CD14-positive monocyte (primary cell): Measurements from ENCODE around the gene GUCY2F. TPM values are rescaled to one million over a fixed set of nuclear protein-coding genes. Genes with fewer than 3 reads are reported as not detected.

ENCODE experiments used
- DNase-seq, 3 donors: peaks; one replicate each; pipeline ENCODE4 v3.0.0-alpha.2; 2011 to 2022
- H2AFZ ChIP-seq: 2 replicates; pipeline ENCODE4 v1.6.0; 2012; ENCODE audit warnings: mild to moderate bottlenecking, low read depth, low read length, inconsistent platforms; ENCODE audit not compliant: insufficient read depth, poor library complexity, severe bottlenecking
- H3K27ac ChIP-seq, 2 donors: 1 replicate in 1 of 2; 2 replicates in 1 of 2; pipeline ENCODE4 v1.5.1; 2012 to 2013; ENCODE audit warnings: low read length in 2 of 2, control low read depth in 1 of 2, inconsistent platforms in 1 of 2, low read depth in 1 of 2, mild to moderate bottlenecking in 1 of 2
- H3K27me3 ChIP-seq, 2 donors: one replicate each; pipeline versions ENCODE4 v1.6.0 to v1.6.1; 2011 to 2013; ENCODE audit warnings: low read length in 2 of 2; ENCODE audit not compliant: control insufficient read depth in 2 of 2, insufficient read depth in 2 of 2
- H3K36me3 ChIP-seq, 2 donors: replicated peaks in 1 of 2; 1 replicate in 1 of 2; 2 replicates in 1 of 2; pipeline versions ENCODE4 v1.5.1 to v1.6.1; 2012 to 2013; ENCODE audit warnings: low read length in 2 of 2, control low read depth in 1 of 2, inconsistent platforms in 1 of 2, mild to moderate bottlenecking in 1 of 2; ENCODE audit not compliant: insufficient read depth in 2 of 2, control insufficient read depth in 1 of 2
- H3K4me1 ChIP-seq, 2 donors: 1 replicate in 1 of 2; 2 replicates in 1 of 2; pipeline versions ENCODE4 v1.5.1 to v1.6.1; 2012 to 2013; ENCODE audit warnings: low read length in 2 of 2, control low read depth in 1 of 2, inconsistent platforms in 1 of 2, mild to moderate bottlenecking in 1 of 2, moderate library complexity in 1 of 2; ENCODE audit not compliant: insufficient read depth in 2 of 2, control insufficient read depth in 1 of 2
- H3K4me2 ChIP-seq: replicated peaks from 2 replicates; pipeline ENCODE3; 2012; ENCODE audit warnings: low read length, moderate library complexity, mild to moderate bottlenecking; ENCODE audit not compliant: poor library complexity, severe bottlenecking; ENCODE audit errors: extremely low read depth
- H3K4me3 ChIP-seq, 3 experiments: fragments of 200-600 bp in 1 of 3; sonication (generic) in 1 of 3; replicated peaks in 1 of 3; 1 replicate in 2 of 3; 2 replicates in 1 of 3; pipeline ENCODE4 v1.5.1; 2011 to 2013; ENCODE audit warnings: low read length in 3 of 3, mild to moderate bottlenecking in 3 of 3, control low read depth in 2 of 3, low read depth in 2 of 3, inconsistent platforms in 1 of 3, moderate library complexity in 1 of 3
- H3K79me2 ChIP-seq: 2 replicates; pipeline ENCODE4 v1.6.0; 2012; ENCODE audit warnings: mild to moderate bottlenecking, control low read depth, inconsistent platforms, low read length, moderate library complexity; ENCODE audit not compliant: insufficient read depth
- H3K9ac ChIP-seq: 2 replicates; pipeline ENCODE4 v1.6.0; 2017; ENCODE audit warnings: low read length, mild to moderate bottlenecking; ENCODE audit not compliant: insufficient read depth, poor library complexity, severe bottlenecking
- H3K9me3 ChIP-seq, 2 donors: replicated peaks in 1 of 2; 1 replicate in 1 of 2; 2 replicates in 1 of 2; pipeline versions ENCODE4 v1.5.1 to v1.6.1; 2012 to 2013; ENCODE audit warnings: low read length in 2 of 2, control low read depth in 1 of 2; ENCODE audit not compliant: control insufficient read depth in 1 of 2, insufficient read depth in 1 of 2
- H4K20me1 ChIP-seq: 2 replicates; pipeline ENCODE4 v1.6.0; 2012; ENCODE audit warnings: mild to moderate bottlenecking, low read length, control low read depth, moderate library complexity; ENCODE audit not compliant: insufficient read depth
- H3K27ac Mint-ChIP-seq, 7 donors: one replicate each; pipeline ENCODE4 v1.8.0; 2020; ENCODE audit warnings: mild to moderate bottlenecking in 7 of 7, mixed read lengths in 7 of 7, moderate library complexity in 6 of 7, inconsistent platforms in 2 of 7
- H3K27me3 Mint-ChIP-seq, 3 donors: one replicate each; pipeline ENCODE4 v1.8.0; 2021 to 2022; ENCODE audit warnings: low read depth in 3 of 3, mild to moderate bottlenecking in 3 of 3, mixed read lengths in 3 of 3, moderate library complexity in 3 of 3, inconsistent platforms in 1 of 3
- H3K36me3 Mint-ChIP-seq, 2 donors: one replicate each; pipeline ENCODE4 v1.8.0; 2020; ENCODE audit warnings: mixed read lengths in 2 of 2, inconsistent platforms in 1 of 2, mild to moderate bottlenecking in 1 of 2
- H3K4me1 Mint-ChIP-seq: one replicate; pipeline ENCODE4 v1.8.0; 2020; ENCODE audit warnings: mild to moderate bottlenecking, mixed read lengths
- H3K4me3 Mint-ChIP-seq, 2 donors: one replicate each; pipeline ENCODE4 v1.8.0; 2020; ENCODE audit warnings: mild to moderate bottlenecking in 2 of 2, mixed read lengths in 2 of 2, moderate library complexity in 1 of 2
- H3K9me3 Mint-ChIP-seq, 7 donors: one replicate each; pipeline ENCODE4 v1.8.0; 2020 to 2022; ENCODE audit warnings: mixed read lengths in 7 of 7, mild to moderate bottlenecking in 6 of 7, moderate library complexity in 6 of 7, inconsistent platforms in 2 of 7
- WGBS: methylation state at CpG from one replicate; pipeline ENCODE4 v1.1.5; 2013; ENCODE audit warnings: missing lambda C conversion rate; ENCODE audit not compliant: insufficient coverage; 5-methylcytosine and 5-hydroxymethylcytosine counted together
- intact Hi-C, 2 donors: fragments of 100-400 bp; cut with micrococcal nuclease; formaldehyde crosslinking; loops; one replicate each; pipeline versions ENCODE4 v1.15.0 to v1.15.1; 2023
- polyA plus RNA-seq, 3 donors: library from polyadenylated mRNA; depleted of rRNA in 1 of 3; unstranded in 2 of 3; stranded (reverse) in 1 of 3; fragments of 300-500 nt in 2 of 3; fragments of >200 nt in 1 of 3; fragmentation: Illumina TruSeq in 2 of 3; gene quantifications; 1 replicate in 2 of 3; 2 replicates in 1 of 3; pipeline ENCODE4 v1.2.3, GENCODE V29; 2012 to 2021
- TF ChIP-seq, protein P1 (sequence below): fragments of 200-600 bp; IDR thresholded peaks from one replicate; pipeline ENCODE4 v1.8.0; 2022; ENCODE audit warnings: antibody characterized with exemption, mild to moderate bottlenecking

Gene GUCY2F
- polyA plus RNA-seq, 3 donors, result not detected

DNA sequence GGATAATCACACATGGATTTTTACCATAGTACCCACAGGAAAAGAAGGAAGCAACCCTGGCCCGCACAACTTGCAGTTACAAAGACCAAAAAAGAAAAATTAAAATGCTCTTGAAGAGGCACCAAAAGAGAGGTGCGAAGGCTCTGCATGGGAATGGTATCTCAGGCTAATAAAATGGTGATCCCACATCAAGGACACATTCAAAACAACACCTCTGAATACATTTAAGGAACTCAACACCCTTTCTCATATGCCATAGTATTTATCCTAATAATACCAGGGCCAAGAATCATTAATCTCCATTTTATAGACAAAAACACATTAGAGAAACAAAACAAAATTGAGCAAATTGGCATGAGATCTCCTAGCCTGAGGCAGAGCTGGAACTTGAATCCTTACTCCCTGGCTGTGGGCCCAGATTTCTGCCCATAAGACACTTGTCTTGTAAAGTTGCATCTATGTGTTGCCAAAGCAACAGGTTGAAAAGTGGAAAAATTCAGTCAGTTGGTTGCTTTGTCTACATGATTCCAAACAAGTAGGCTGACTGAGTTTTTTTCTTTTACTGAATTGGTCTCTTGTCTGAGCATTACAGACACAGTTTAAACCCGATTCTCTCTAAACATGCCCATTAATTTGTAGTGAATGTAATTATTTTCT, 33.5 kb downstream of the GUCY2F start:
- Mint-ChIP-seq H3K27me3 (peaks cover 0 to 5% (median 3%) of the 10 kb centered on the region in 3 donors), H3K27ac (no peak overlapping the region), H3K4me3 (no peak overlapping the region), H3K4me1 (no peaks in the 10 kb centered on the region), H3K36me3 (no peaks in the 10 kb centered on the region), H3K9me3 (peaks cover 0 to 5% (median 0%) of the 10 kb centered on the region in 7 donors)
- no CpG with 5 or more reads among the region's 3 CpGs for WGBS
- H3K79me2 ChIP-seq, result no peaks in the 10 kb centered on the region
- no peak overlapping the region for H2AFZ ChIP-seq
- H4K20me1 ChIP-seq, result no peaks in the 10 kb centered on the region
- H3K27me3 ChIP-seq, result peaks cover 0 to 13% of the 10 kb centered on the region in 2 donors
- H3K36me3 ChIP-seq, result no peaks in the 10 kb centered on the region
- no peak for DNase-seq
- TF ChIP-seq, protein P1, sequence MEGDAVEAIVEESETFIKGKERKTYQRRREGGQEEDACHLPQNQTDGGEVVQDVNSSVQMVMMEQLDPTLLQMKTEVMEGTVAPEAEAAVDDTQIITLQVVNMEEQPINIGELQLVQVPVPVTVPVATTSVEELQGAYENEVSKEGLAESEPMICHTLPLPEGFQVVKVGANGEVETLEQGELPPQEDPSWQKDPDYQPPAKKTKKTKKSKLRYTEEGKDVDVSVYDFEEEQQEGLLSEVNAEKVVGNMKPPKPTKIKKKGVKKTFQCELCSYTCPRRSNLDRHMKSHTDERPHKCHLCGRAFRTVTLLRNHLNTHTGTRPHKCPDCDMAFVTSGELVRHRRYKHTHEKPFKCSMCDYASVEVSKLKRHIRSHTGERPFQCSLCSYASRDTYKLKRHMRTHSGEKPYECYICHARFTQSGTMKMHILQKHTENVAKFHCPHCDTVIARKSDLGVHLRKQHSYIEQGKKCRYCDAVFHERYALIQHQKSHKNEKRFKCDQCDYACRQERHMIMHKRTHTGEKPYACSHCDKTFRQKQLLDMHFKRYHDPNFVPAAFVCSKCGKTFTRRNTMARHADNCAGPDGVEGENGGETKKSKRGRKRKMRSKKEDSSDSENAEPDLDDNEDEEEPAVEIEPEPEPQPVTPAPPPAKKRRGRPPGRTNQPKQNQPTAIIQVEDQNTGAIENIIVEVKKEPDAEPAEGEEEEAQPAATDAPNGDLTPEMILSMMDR, result no peak
- H3K9me3 ChIP-seq, result no peaks in the 10 kb centered on the region
- H3K27ac ChIP-seq, result no peak overlapping the region
- no peak overlapping the region for H3K9ac ChIP-seq
- no peak overlapping the region for H3K4me3 ChIP-seq
- no peaks in the 10 kb centered on the region for H3K4me1 ChIP-seq
- intact Hi-C loops, result no loop called here
- no peak overlapping the region for H3K4me2 ChIP-seq

DNA sequence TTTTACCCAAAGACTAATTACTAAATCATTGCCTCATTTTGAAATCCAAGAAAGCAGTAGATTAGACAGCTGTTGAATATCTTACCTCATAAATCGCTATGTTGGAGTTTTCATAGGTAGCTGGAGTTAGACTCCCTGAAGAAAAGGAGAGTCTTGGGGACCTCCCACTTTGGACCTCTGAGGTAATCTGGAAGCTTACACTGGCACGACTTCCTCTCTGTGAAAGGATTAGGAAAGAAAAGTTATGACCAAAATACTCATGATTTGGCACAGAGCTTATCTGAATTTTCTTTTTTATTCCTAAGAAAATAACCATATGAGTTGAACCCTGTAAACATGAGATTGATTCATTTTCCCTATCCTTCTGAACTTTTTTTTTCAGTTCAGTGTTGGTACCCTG, 40.6 kb downstream of the GUCY2F start:
- H3K27ac ChIP-seq, result no peak overlapping the region
- H3K4me2 ChIP-seq, result no peak overlapping the region
- no peaks in the 10 kb centered on the region for H3K27me3 ChIP-seq
- H3K4me1 ChIP-seq, result peaks cover 6 to 15% of the 10 kb centered on the region in 2 donors
- WGBS, result no CpG with 5 or more reads among the region's 2 CpGs
- Mint-ChIP-seq H3K4me3 (no peak overlapping the region), H3K27ac (no peak overlapping the region), H3K4me1 (peaks cover 17% of the 10 kb centered on the region), H3K27me3 (peaks cover 0 to 3% (median 0%) of the 10 kb centered on the region in 3 donors), H3K36me3 (no peaks in the 10 kb centered on the region), H3K9me3 (peaks cover 0 to 2% (median 0%) of the 10 kb centered on the region in 7 donors)
- peak in 1 of 3 donors; percentile 4 for DNase-seq
- intact Hi-C loops, result no loop called here
- TF ChIP-seq, protein P1, result no peak
- H3K4me3 ChIP-seq, result no peak overlapping the region
- H3K79me2 ChIP-seq, result no peaks in the 10 kb centered on the region
- H3K9me3 ChIP-seq, result no peaks in the 10 kb centered on the region
- H2AFZ ChIP-seq, result no peak overlapping the region
- H3K36me3 ChIP-seq, result no peaks in the 10 kb centered on the region
- no peaks in the 10 kb centered on the region for H4K20me1 ChIP-seq
- H3K9ac ChIP-seq, result no peak overlapping the region
